LoVo (cell line): ENCODE measurements around the gene SV2B.
A peak's percentile ranks its signal among the peaks of the same experiment; 100 is the strongest.

Experiments
- DNase-seq: peaks from one replicate; pipeline ENCODE4 v3.0.0-alpha.2; 2016; ENCODE audit warnings: low spot score

Gene SV2B

DNA sequence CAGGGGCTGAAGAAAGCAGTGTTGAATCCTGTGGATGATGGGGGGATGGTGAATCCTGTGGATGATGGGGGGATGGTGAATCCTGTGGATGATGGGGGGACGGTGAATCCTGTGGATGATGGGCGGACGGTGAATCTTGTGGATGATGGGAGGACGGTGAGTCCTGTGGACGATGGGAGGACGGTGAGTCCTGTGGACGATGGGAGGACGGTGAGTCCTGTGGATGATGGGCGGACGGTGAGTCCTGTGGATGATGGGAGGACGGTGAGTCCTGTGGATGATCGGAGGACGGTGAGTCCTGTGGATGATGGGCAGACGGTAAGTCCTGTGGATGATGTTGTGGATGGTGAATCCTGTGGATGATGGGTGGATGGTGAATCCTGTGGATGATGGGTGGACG is 170.7 kb downstream of the SV2B start:
- no peak for DNase-seq

DNA sequence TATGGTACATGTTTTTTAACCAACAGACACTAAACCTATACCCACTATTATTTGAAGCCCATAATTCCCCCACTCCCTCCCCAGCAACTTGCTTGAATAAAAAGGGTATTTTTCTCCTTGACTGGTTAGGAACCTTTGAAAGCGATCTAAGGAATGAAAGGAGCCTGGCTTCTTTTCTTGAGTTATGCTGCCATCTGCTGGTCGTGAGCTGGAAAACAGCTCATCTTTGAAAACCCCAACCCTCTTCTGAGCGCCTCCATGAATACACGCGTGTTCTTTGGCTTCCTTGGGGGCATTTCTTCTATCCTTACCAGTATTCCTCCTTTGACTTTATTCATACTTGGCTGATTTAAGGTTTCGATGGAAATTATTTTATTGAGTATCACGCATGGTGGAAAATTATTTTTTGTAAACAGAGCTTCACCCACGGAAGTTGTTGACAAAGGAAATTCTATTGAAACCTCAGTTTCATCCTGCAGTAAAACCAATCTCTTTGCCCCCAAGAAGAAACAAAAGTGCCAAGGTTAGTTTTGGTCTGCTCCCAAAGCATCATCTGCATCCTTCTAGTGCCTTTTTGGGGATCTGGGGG is 171.6 kb downstream of the SV2B start:
- peak; percentile 77 for DNase-seq

DNA sequence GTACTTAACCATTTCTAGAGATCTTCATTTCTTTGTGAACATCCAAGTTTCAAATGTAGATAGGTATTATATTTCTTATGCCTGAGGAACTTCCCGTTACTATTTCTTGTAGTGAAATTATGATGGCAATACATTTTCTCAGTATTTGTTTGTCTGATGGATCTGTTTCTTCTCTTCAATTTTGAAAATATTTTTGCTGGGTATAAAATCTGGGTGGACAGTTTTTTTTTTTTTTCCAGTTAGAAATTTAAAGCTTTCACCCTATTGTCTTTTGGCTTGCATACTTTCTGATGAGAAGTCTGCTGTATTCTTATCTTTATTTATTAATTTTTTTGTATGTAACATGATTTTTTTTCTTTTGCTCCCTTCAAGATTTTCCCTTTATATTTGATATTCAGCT is 175.8 kb downstream of the SV2B start:
- DNase-seq: no peak

DNA sequence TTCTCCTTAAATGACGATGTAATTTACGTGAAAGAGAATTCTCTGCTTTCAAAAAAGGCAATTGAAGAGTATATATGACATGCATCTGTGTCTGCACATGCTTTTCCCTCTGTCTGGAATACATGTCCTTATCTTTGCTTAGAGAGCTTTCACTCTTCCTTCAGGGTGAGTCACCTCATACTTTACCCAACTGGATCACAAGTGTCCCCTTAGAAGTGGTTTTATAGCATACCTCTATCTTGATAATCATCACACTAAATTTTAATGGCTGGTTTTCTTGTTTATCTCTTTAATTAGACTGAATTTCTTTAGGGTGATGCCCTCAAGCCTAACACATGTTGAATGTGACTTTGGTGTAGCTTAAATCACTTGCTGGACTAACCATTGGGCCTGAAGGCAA is 178.9 kb downstream of the SV2B start:
- DNase-seq: no peak

DNA sequence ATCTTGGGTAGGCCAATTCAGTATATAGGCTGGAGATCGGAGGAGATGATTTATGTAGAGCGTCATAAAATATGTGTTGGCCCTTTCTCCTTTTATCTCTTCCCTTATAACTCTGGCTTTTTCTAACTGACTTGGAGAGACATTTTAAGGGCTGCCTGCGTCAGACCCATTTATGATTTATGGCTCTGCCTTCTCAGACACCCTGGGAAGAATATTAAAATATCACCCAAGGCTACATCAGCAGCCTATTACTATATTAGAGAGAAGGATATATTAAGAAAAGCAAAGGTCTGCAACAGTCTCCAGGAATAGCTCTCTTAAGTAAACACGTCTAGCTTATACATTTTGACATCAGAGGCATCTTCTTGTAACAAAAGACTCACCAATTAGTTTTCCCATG is 179.4 kb downstream of the SV2B start:
- no peak for DNase-seq

DNA sequence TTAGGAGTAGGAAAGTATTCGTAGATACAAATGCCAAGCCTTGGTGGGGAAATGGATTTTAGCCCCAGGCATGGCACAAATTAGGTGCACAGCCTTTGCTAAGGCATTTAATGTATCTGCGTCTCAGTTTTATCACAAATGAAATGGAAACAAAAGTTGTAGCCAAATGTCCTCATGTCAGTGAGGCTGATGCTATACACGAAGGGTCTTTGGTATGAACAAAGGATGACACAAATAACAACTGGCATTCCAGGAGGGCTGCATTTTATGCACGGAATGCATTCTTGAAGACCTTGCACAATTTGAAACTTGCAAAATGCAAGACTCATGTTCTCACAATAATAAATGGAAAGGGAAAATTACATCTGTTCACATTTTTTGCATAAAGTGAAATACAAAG is 181.9 kb downstream of the SV2B start:
- no peak for DNase-seq

DNA sequence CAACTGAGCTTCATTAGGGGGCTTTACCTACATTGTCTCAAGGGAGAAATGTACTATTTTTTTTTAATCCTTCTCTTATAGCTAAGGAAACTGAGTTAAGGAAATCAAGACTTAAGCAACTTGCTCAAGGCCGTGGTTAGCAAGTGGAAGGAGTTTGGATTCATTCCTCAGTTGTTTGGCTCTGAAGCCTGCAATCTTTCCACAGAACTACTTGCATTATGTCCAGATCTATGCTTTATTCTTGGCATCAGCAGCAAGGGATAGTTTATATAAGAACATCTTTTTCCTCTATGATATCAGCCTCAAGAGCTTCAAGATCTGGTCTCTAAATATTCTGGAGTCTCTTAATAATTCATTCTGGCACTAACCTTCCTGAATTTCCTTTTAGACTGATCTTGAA is 182.4 kb downstream of the SV2B start:
- DNase-seq: no peak

DNA sequence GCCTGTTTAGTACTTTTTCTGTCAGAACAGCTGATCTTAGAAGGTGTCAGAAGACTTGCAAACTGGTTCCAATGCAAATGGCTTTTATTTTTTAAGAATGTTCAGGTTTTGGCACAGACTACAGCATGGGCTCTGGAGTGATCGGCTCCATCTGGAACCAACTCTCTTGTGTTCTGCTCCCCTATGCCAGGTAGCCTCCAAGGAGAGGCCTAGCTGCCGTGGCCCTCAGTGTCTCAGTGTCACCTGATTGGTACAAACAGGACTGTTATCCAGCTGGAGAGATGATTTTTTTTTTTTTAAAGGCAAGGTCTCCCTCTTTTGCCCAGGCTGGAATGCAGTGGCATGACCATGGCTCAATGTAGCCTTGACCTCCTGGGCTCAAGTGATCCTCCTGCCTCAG is 183.1 kb downstream of the SV2B start:
- DNase-seq: no peak

DNA sequence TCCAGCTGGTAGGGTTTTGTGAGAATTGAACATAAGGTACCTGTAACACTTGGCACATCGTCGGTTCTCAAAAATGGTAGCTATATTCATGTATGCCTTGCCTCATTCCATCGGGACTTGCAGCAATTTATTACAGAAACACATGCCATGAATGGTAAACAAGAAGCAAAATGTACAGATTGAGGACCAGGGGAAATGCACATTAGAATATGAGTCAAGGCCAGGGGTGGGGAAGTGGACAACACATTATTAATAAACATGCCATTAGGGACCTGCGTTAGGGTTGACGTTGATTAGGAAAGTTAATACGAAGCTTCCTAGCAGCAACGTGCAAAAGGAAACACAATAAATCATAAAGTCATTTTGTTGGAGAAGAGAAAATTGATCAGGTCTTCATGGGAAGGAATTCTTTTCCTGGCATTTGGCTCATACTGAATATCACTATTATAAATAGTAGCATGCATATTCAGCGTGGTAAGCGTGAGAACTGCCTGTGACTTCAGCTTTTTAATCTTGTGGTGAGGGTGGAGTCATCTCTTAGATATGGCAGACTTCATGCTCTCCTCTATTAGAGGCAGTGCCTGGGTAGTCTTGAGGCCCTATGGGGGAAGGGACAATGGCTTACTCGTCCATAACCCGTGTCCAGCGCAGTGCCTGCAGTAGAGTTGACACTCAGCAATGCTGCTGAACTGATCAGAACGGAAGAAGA is 184.9 kb downstream of the SV2B start:
- no peak for DNase-seq

DNA sequence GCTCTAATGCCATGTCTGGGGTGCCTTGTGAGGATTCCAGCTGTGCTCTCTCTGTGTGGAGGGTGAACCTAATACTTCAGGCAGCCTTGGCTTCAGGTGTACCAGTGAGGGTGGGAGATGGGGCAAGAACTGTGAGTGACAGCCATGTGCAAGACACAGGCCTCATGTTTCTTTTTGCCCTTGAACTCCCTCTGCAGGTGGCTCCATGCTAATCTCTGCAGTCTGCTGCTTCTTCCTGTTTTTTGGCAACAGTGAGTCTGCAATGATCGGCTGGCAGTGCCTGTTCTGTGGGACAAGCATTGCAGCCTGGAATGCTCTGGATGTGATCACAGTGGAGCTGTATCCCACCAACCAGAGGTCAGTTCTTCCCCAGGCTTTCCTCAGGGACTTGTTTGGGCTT is 189.3 kb downstream of the SV2B start:
- DNase-seq: no peak

DNA sequence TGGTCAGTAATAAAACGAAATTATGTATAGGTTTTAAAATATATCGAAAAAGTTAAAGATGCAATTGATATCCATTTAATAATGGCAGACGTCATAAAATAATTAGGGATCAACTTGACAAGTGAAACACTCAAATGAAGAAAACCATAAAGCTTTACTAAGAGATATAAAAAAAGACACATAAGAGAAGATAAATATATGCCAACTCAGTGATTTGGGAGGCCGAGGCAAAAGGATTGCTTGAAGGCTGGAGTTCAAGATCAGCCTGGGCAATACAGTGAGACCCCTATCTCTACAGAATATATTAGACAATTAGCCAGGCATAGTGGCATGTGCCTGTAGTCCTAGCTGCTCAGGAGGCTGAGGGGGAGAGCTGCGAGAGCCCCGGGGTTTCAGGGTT is 190.5 kb downstream of the SV2B start:
- no peak for DNase-seq

DNA sequence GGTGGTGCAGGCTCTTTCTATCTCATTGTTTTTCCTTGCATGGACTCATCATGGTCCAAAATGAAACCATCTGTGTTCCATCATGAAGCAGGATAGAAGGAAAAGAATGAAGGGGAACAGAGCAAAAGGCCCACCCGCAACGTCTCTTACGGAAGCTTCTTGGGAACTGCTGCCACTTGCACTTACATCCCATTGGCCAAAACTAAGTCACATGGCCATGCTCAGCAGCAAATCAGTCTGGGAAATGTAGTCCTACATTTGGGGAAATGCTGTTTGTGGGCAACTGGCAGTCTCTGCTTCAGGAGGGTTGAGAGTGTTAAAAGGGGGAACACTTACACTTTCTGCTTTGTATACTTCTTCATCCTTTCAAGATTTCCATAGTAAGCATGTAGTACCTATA is 191.6 kb downstream of the SV2B start:
- DNase-seq: no peak

DNA sequence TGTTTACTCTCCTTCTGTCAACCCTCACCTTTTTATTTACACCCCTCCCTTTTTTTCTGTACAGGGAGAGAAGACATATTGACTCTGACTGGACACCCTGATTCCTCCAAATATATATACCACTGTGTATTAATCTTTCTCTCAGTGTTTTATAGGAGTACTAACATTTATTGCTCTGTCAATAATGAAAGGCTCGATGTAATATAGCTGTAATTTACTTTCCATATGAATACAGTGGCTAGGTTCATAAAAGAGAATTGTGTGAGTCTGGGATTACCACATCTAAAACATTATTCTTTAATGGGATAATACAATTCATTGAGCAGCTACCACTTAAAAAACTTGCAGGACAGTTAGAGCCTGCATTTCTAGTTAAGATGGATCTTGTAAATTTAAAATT is 194.3 kb downstream of the SV2B start:
- DNase-seq: no peak

DNA sequence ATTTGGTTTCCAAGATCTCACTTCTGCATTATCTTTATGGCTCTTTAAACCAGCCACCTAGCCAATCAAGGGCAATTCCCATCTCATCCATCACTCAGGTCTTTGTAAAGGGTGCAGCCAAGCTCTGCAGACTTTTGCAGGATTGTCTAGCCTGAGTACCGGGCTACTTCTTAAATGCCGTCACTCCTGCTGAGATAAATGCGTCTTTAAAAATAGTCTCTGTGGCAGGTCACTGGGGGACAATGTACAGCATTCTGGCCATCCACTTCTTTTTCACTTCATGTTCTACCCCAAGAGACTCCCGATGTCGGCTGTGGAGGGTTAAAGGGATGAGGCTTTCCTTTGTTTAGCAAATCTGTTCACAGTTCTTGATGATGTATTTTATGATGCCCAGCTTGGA is 194.7 kb downstream of the SV2B start:
- no peak for DNase-seq

DNA sequence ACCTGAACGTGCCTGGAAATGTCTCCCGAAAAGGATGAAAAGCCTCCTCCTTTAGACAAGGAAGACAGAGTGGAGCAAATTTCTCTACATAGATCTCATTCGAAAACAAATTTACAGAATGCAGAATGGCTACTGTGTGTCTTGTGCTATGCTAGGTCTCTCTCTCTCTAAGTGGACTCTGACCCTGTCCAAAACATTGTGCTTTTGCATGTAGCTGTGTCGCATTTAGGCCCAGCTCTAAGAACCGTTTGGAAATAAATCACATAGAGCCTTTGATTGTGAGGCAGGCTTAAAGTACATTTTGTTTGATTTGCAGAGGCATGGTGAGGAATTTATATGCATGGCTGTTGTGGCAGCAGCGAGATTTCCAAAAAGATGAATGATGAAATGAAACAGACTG is 198.0 kb downstream of the SV2B start:
- DNase-seq: no peak

DNA sequence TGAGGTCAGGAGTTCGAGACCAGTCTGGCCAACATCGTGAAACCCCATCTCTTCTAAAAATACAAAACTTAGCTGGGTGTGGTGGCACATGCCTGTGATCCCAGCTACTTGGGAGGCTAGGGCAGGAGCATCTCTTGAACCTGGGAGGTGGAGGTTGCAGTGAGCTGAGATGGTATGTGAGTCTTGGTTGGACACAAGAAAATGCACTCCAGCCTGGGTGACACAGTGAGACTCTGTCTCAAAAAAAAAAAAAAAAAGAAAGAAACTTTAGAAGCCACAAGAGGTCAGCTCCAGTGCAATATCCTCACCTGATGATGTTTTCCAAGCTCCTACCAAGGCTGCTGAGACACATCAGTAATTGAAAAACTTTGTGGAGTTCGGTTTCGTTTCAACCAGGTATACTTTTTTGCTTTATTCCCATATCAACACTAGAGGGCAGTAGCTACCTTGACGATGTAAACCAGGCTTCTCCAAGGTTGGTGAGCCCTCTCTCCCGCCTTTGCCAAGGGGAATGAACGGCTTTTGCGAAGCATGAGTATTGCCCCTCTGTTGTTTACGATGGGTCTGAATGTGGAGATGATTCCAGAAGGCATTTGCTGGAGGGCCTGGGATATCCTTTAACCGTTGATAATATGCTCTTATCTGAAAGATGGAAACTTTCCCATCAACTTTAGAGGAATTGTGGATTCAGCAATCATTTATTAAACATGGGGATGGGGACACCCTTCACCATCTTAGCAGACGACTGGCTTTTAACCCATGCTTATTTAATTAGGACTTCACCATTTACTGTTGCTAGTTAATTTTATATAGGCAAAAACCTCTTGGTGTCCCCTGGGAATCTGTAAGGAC is 202.8 kb downstream of the SV2B start:
- peak; percentile 81 for DNase-seq

DNA sequence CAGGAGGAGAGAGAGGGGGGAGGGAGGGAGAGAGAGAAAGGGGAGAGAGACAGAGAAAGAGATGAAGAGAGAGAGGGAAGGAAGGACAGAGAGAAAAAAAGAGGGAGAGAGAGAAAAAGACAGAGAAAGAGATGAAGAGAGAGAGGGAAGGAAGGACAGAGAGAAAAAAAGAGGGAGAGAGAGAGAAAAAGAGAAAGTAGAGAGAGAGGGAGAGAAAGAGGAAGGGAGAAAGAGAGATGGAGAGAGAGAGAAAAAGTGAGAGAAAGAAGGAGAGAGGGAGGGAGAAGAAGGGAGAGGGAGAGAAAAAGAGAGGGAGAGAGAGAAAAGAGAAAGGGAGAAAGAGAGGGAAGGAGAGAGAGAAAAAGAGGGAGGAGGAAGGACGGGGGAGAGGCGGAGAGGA is 204.2 kb downstream of the SV2B start:
- DNase-seq: no peak

DNA sequence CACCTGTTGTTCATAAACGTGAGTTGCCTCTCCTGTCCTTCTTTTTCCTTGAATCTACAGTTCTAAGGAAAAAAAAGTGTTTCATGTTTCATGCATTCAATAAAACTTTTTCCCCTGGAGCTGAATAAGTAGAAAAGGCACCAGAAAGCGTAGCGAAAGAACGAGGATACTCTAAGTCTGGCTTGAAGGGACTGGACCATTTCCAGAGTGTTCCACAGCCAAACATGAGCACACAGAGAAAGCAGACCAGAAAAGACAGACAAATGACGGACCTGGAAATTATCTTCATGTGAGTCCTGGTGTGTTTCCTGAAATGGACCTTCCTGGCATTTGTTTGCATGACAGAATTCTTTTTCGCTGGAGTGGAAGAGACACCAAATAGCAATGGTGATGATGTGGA is 204.7 kb downstream of the SV2B start:
- DNase-seq: no peak

DNA sequence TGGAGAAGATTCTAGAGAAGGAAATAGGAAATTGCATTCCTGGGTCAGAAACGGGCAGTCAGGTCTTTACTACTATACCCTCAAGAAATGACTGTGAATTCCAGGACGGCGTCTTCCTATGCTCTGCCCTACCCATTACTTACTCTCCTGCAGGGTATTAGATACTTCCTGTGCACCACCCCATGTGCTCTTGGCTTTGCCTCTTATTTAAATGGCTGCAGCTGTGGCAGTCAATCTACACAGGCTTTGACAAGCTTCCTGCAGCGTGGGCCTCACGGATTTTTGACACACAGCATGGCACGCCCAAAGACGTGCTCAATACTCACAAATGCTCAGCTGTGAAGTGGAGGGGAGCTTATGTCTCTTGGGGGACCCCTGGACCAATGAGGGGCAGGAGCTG is 206.1 kb downstream of the SV2B start:
- no peak for DNase-seq

DNA sequence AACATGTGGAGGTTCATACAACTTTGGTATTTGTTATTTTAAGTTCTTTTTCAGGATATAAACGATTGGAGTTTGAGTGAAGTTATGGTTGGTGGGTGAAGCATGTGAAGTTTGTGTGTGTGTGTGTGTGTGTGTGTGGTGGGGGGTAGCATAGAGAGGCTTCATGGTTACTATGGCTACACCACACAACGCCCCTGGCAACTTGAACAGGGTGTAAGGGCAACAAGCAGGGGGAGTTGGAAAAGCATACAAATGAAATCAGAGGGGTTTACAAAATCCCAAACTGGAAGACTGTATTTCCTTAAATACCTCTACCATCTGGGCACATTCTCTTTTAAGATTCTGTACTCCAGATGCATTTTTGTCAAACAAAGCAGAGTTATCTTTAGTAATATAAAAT is 207.5 kb downstream of the SV2B start:
- no peak for DNase-seq

DNA sequence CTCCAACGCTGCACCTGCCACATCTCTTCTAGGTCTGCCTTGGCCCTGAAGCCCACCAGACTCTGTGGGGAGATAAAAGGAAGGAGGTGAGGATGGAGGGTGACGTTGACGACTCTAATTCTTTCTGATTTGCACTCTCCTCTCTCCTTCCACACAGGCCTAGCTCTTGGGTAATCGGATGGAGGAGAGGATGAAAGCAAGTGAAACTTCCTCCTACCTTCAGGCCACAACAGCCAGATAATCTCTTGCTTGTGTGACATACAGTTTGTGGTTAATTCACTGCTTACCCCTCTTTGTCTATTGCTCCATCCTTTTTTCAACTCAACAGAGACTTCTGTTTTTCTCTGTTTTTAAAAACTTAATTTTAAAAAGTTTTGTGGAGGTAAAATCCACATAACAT is 208.1 kb downstream of the SV2B start:
- no peak for DNase-seq

DNA sequence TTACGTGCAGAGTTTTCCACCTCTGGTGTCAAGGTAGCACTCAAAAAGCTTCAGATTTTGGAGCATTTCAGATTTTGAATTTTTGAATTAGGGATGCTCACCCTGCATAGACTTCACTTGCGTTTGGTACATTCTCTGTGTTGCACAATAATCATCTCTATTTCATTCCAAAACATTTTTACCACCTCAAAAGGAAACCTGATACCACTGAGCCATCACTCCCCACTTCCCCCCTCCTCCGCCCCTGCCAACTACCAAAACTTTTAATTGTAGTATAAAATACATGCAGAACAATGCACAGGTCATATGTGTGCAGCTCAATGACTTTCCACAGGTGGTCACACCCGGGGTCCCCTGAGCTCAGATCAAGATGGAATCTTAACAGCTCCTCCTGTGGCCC is 208.8 kb downstream of the SV2B start:
- DNase-seq: no peak

DNA sequence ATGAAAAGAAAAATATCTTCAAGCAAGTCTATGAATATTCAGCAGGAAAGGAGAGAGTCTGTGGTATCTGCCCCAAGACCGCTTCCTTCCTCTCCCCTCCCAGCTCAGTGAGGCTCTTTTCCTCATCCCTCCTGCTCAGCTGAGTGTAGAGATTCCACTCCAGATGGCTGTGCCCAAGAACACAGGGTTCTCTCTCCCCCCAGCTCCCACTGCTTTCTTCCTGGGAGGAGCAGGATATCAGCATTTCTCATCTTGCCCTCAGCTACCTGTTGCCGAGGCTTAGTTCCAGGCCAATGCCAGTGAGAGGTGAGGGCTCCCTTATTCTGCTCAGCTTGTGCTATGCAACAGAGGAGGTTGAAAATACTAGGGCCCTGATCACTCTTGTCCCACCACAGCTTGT is 211.9 kb downstream of the SV2B start:
- no peak for DNase-seq
